Measurements from ENCODE around the gene CHIT1. TPM values are rescaled to one million over a fixed set of nuclear protein-coding genes. Genes with fewer than 3 reads are reported as not detected.

Gene CHIT1
- 1.6 TPM for total RNA-seq

GRCh38 chr1:203229471-203230135, at the start of gene CHIT1:
CHIT1 (minus strand) TSS chr1:203229673; CDS start chr1:203229636, 37 bp downstream.
- FAIRE-seq (no peak), DNase-seq (ENCODE audit: low spot score in 2 of 2) (no peak)

DNA sequence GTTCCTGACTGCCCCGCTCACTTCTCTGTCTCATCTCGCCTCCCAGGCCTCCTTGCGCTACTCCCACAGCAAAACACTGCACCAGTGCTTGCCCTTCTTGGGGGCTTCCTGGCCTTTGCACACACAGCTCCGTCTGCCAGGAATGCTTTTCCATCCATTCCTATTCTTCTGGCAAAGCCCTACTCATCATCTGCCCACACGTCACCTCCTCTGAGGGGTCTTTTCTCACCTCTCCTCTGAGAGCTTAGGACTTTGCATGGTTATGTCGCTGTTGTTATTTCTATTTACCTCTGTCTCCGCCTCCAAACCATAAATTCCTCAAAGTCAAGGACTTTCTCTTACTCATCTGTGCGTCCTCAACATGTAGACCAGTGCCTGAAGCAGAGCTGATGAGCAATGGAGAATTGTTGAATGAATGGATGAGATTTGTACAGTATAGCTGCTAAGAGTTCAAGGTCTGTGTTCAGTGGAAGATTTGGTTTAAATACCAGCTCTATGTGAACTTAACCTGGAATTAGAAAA, 49.5 kb upstream of the CHIT1 start:
- FAIRE-seq (no peak), DNase-seq (ENCODE audit: low spot score in 2 of 2) (no peak)

- FAIRE-seq (no peak), DNase-seq (ENCODE audit: low spot score in 2 of 2) (peak; percentile 49 to 73)
Observed at GRCh38 chr1:203278082-203278884, 48.8 kb upstream of the CHIT1 start.

- no peak for FAIRE-seq
Observed at GRCh38 chr1:203276916-203277545, 47.6 kb upstream of the CHIT1 start.

DNA sequence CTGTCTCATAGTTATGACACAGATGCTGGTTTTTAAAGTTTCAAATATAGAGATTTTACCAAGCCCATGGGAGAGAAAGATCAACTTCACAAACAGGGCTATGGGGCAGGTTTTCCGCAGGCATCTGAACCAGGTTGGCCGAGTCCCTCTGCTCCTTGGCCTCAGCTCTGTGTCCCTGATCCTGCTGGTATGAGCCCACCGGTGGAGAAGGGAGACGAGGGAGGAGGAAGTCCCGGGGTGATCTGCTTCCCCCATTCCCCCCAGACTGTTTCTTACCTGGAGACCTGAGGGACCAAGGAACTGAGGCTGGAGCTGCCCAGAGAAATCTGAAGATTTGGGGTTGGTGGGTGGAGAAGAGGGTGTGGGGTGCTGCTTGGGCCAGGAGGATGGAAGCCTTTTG, 46.9 kb upstream of the CHIT1 start:
- FAIRE-seq (no peak), DNase-seq (ENCODE audit: low spot score in 2 of 2) (no peak)

More at GRCh38 chr1:203276916-203277545, 47.6 kb upstream of the CHIT1 start:
- DNase-seq (ENCODE audit: low spot score in 2 of 2), result no peak

DNA sequence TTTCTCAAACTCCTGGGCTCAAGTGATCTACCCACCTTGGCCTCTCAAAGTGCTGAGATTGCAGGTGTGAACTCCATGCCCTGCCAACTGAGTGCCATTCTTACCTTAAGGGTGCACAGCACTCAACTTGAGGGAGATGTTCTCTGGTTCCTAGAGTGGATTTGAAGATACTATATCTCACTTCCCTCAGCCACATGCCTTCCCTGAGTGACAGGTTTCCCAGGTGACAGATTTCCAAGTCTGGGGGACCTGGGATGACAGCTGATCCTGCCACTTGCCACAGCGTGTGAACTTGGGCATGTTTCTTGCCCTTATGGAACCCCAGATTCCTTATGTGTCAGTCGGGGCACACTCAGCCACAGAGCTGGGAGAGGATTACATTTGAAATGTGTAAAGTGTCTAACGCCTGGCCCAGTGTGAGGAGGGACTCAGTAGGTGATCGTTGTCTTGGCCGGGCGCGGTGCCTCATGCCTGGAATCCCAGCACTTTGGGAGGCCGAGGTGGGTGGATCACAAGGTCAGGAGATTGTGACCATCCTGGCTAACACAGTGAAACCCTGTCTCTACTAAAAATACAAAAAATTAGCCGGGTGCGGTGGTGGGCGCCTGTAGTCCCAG, 46.3 kb upstream of the CHIT1 start:
- no peak for FAIRE-seq
- no peak for DNase-seq (ENCODE audit: low spot score in 2 of 2)

- DNase-seq (ENCODE audit: low spot score in 2 of 2) (peak in 1 of 2 donors; percentile 45), FAIRE-seq (no peak)
Observed at GRCh38 chr1:203274603-203275381, 45.3 kb upstream of the CHIT1 start.

DNA sequence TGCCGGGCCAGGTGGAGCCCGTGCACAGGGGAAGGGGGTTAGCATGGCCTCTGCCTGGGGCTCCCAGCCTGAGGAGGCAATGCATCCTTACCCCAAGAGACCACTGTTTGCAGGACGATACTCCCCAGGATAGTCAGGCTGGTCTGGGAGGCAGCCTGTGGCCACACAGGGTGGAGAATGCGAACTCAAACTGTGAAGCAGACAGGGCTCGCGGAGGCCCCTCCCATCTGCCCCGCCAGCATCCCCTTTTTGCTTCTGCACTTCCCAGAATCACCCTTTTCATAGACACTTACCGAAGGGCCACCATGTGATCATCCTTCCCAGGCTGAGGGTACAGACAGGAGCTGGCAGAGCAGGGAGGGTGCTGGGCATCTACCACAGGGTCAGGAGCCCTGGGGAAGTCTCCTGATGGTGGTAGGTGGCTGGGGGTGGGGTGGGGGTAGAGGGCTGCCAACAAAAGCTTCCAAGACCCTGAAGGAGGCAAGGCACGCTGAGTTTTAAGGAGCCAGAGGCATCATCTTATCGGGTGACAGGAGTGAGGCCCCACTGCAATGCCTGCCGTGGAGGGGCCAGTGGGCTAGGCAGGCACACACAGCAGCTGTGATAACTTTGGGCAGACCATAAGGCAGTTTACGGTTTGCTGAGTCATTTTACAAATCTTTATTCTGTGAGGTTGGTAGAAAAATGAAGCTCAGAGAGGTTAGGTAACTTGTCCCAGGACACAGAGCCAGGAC, 44.6 kb upstream of the CHIT1 start:
- FAIRE-seq, result no peak
- no peak for DNase-seq (ENCODE audit: low spot score in 2 of 2)

DNA sequence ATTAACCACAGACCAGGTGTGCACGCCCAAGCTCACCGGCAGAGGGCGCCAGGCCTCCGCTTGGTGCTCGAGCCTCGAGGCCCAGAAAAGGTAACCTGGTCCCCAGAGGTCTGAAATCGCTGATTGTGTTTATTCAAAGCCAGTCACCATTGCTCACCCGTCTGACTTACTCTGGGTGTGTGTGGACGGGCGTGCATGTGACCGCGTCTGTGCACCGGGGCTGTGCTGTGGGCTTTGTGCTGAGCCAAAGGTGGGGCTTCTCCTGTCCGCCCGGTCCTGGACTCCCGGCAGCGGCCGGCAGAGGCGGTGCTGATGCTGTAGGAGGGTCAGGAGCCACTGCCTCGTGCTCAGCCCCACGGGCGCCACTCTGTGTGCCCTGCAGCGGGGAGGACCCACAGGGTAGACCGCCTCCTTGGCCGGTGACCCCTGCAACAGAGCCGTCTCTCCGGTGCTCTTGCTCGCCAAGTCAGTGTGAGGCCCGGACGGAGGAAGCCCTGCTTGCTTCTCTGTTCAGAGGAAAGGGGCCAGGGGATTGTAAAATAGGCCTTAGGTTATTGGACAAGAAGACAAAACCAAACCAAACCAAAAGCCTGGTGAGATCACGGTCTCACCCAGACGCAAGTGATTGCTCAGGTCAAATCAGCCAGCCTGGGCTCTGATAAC, 43.9 kb upstream of the CHIT1 start:
- FAIRE-seq (no peak), DNase-seq (ENCODE audit: low spot score in 2 of 2) (peak in 1 of 2 donors; percentile 54)

DNA sequence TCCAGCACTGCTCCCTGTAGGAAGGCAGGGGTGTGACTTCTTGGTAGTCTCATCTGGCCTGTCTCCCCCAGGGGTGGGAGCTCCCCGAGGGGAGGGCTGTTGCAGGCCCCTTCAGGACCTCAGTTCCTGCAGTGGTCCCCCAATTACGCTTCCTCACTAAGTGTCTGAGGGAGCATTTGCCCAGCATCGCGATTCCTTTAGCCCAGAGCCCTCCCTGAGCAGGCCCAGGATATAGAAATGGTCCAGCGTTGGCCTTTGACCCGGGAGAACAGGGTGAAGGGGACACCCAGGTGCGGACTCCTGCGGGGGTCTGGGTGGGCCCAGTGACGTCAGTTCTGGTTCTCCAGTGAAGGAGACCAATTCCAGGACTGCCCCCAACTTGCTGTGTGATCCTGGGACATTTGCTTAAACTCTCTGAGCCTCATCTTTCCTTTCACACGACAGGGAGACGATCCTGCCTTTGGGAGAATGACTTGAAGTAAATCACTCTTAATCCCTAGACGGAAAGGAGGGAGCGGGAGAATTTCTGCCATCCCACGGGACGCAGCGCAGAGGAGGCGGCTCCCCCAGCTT, 43.2 kb upstream of the CHIT1 start:
- DNase-seq (ENCODE audit: low spot score in 2 of 2) (no peak), FAIRE-seq (no peak)

DNA sequence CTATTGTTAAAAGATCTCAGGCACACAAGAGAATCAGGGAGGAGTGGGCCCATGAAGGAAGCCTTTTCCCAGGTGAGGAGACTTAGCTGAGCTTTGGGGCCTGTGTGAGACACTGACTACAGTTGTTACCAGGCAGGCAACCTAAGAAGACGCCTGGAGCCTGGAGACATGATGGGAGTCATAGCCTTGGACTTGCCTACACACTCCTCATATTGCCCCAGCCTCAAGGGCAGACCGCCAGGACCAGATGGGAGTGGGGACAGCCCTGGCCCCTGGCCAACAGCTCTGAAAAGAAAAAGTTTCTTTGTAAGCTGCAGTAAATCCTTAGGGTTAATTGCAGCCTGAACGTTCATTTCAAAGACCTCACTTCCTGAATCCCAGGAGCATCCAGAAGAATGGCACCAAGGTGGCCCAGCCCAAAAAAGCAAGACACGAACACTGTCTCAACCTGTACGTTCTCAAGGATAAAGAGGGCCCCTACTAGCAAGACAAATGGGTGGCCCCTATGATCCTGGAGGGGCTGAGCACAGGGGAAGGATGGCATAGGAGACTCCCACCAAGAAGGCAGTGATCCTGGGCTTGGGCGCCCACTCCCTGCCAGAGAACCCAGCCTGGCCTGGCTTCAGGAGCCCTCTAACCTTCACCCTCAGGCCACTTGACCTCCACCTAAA, 42.6 kb upstream of the CHIT1 start:
- FAIRE-seq (no peak), DNase-seq (ENCODE audit: low spot score in 2 of 2) (no peak)

GRCh38 chr1:203271018-203271743, 41.7 kb upstream of the CHIT1 start:
- no peak for DNase-seq (ENCODE audit: low spot score in 2 of 2)
- no peak for FAIRE-seq

DNA sequence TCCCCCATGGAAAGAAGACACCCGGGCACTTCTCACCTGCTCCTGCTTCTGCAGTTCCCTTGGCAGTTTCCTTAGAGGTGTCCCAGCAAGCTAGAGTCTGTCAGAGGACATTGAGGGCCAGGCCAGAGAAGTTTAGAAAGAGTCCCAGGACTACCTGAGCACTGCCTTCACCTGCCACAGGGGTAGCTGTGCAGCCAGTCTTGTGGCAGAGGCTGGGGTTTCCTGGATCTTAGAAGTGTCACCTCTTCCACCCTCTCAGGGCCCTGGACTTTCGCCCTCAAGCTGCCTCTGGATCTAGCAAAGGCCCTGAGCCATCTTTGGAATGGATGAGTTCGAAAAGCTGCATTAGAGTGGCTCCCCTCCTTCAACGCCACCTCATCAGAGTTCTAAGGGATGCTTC, 41.0 kb upstream of the CHIT1 start:
- DNase-seq (ENCODE audit: low spot score in 2 of 2) (no peak), FAIRE-seq (no peak)

DNA sequence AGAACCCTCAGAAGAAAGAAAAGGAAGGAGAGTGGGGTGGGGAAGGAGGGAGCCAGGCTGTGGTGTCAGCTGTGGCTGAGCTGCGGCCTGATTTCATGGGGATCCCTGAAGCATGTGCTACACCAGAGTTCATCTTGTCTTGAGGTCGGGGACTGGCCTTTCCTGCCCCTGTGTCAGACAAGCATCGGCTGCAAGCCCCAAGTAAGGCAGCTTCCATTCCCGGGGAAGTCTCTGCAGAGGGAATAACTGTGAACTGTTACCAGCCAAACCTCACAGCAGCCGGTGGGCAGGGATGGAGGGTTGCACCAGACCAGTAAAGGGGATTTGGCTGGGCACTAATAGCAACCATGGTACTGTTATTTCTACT, 40.2 kb upstream of the CHIT1 start:
- DNase-seq (ENCODE audit: low spot score in 2 of 2), result no peak
- no peak for FAIRE-seq

DNA sequence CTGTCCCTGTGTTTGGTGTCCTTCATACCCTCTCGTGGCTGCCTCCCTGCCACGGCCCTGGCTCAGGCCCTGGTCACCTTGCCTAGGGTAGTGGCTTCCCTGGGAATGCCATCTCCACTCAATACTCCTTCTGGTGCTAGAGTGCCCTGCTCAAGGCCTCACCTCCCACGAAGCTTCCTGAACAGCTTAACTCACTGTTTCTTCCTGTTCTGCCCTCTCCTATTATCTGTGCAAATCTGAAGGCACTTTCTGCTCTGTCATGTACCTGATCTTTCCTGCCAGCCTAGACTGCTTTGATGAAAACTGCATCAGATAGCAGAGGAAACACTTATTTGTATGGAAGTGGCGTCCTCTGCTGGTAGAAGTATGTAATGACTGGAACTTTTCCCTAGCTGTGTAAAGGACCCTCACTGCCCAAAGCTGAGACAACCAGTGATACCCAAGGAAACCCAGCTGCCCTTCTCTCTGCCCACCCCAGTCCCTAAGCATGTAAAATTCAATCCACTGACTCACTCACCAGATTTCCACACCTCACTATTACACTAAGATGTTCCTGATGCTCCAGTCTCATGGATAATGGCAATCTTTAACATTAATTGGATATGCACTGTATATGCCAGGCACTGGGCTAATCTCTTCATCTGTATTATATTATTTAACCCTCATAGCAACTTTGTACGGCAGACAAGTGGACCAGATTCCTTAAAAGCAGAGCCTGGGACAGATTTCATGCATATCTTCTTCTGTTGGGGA, 39.6 kb upstream of the CHIT1 start:
- DNase-seq (ENCODE audit: low spot score in 2 of 2) (peak in 1 of 2 donors; percentile 65), FAIRE-seq (no peak)

GRCh38 chr1:203267912-203268311, 38.4 kb upstream of the CHIT1 start:
- no peak for FAIRE-seq
- no peak for DNase-seq (ENCODE audit: low spot score in 2 of 2)

All from frontal cortex (tissue), 4 donors.